Glomerular endothelial cell (primary cell): ENCODE results near the gene D2HGDH. TPM values are rescaled to one million over a fixed set of nuclear protein-coding genes. Genes with fewer than 3 reads are reported as not detected.
"Not testable (repeated sequence)": the region's sequence is repeated elsewhere in the genome, so short reads cannot be mapped to it uniquely, and the experiment has no call there.

Source experiments
- DNase-seq: peaks from one replicate; pipeline ENCODE4 v3.0.0-alpha.2; 2011; ENCODE audit warnings: low read depth, low spot score; ENCODE audit errors: extremely low read depth
- total RNA-seq: library from RNA; depleted of rRNA; stranded (reverse); fragments of >200 nt; gene quantifications from 2 replicates; pipeline ENCODE4 v1.2.3, GENCODE V29; 2015

The D2HGDH gene
- total RNA-seq, 1 donor from 2014 or later = 11.2 TPM

- DNase-seq = no peak
These were observed 70.1 kb downstream of the D2HGDH start for GRCh38 chr2:241804326-241805229.

GRCh38 chr2:241806217-241806616 is 71.8 kb downstream of the D2HGDH start:
- not testable (repeated sequence) for DNase-seq

- DNase-seq = no peak
These were observed 73.8 kb downstream of the D2HGDH start for GRCh38 chr2:241808051-241808720.

- DNase-seq = no peak
These were observed 74.4 kb downstream of the D2HGDH start, which contains the start of gene NEU4 for GRCh38 chr2:241808721-241809382. TSS of gene NEU4 (plus strand) at chr2:241809193. CDS start at chr2:241814485, 5,292 bp downstream.

GRCh38 chr2:241809383-241810306 is 75.2 kb downstream of the D2HGDH start:
- no peak for DNase-seq

GRCh38 chr2:241810307-241811200 is 76.1 kb downstream of the D2HGDH start:
- DNase-seq = no peak

- DNase-seq = no peak
These were observed 76.9 kb downstream of the D2HGDH start for GRCh38 chr2:241811201-241811951.

- DNase-seq = no peak
These were observed 77.7 kb downstream of the D2HGDH start for GRCh38 chr2:241811952-241812729.

- DNase-seq = no peak
These were observed 78.6 kb downstream of the D2HGDH start for GRCh38 chr2:241812730-241813643.

GRCh38 chr2:241813644-241814392 is 79.4 kb downstream of the D2HGDH start:
- DNase-seq = no peak

- no peak for DNase-seq
These were observed 79.9 kb downstream of the D2HGDH start for GRCh38 chr2:241814393-241814642.

- no peak for DNase-seq
These were observed 80.4 kb downstream of the D2HGDH start for GRCh38 chr2:241814643-241815476.

- no peak for DNase-seq
These were observed 81.3 kb downstream of the D2HGDH start for GRCh38 chr2:241815477-241816430.

GRCh38 chr2:241816431-241817121 is 82.1 kb downstream of the D2HGDH start:
- no peak for DNase-seq
